Upper lobe of left lung (tissue), 6 donors: ENCODE results near the gene MTMR12. TPM values are rescaled to one million over a fixed set of nuclear protein-coding genes. Genes with fewer than 3 reads are reported as not detected.

Experiments
- ATAC-seq, 2 donors: fragments of 200-7000 bp; cut with Tn5 transposase; one replicate each; pipeline ENCODE4 v1.9.1; 2022; ENCODE audit warnings: mild to moderate bottlenecking in 2 of 2, moderate library complexity in 2 of 2; ENCODE audit not compliant: low FRiP score in 2 of 2
- DNase-seq, 2 donors: peaks; one replicate each; pipeline ENCODE4 v3.0.0-alpha.2; 2019 to 2020
- H3K27ac ChIP-seq, 4 donors: fragments of 200-600 bp; sonication (generic); one replicate each; pipeline ENCODE4 v1.5.1; 2016 to 2019
- H3K27me3 ChIP-seq, 4 donors: fragments of 200-600 bp; sonication (generic); one replicate each; pipeline ENCODE4 v1.5.1; 2017 to 2019
- H3K36me3 ChIP-seq, 4 donors: fragments of 200-600 bp; sonication (generic); one replicate each; pipeline ENCODE4 v1.5.1; 2016 to 2019
- H3K4me1 ChIP-seq, 4 donors: fragments of 200-600 bp; sonication (generic); one replicate each; pipeline ENCODE4 v1.5.1; 2018 to 2019
- H3K4me3 ChIP-seq, 4 donors: fragments of 200-600 bp; sonication (generic); one replicate each; pipeline ENCODE4 v1.5.1; 2017 to 2019; ENCODE audit warnings: mild to moderate bottlenecking in 2 of 4, moderate library complexity in 1 of 4
- H3K9me3 ChIP-seq, 4 donors: fragments of 200-600 bp; sonication (generic); one replicate each; pipeline ENCODE4 v1.5.1; 2018 to 2019
- CTCF ChIP-seq, 6 experiments: fragments of 450-650 bp in 4 of 6; fragments of 200-600 bp in 2 of 6; sonication (generic) in 2 of 6; IDR thresholded peaks; one replicate each; pipeline ENCODE4 v1.5.1; 2016 to 2019; ENCODE audit warnings: antibody characterized with exemption in 6 of 6
- EP300 ChIP-seq, 4 donors: sonication (generic); formaldehyde crosslinking; IDR thresholded peaks; one replicate each; pipeline ENCODE4 v1.5.1; 2017; ENCODE audit warnings: antibody characterized with exemption in 4 of 4, control low read depth in 2 of 4
- POLR2A ChIP-seq, 4 donors: fragments of 450-650 bp; IDR thresholded peaks; one replicate each; pipeline ENCODE4 v1.5.1; 2016 to 2017; ENCODE audit warnings: antibody characterized with exemption in 4 of 4, mild to moderate bottlenecking in 2 of 4
- POLR2AphosphoS5 ChIP-seq, 2 donors: sonication (generic); formaldehyde crosslinking; IDR thresholded peaks; one replicate each; pipeline ENCODE4 v1.5.1; 2017; ENCODE audit warnings: antibody characterized with exemption in 2 of 2
- WGBS, 2 donors: methylation state at CpG; one replicate each; pipeline ENCODE4 v1.1.5; 2017 to 2018; 5-methylcytosine and 5-hydroxymethylcytosine counted together
- total RNA-seq, 6 donors: library from RNA; depleted of rRNA in 4 of 6; stranded (reverse); fragments of >200 nt in 4 of 6; gene quantifications; one replicate each; pipeline versions ENCODE4 v1.1.0 to v1.2.1, GENCODE V29; 2016 to 2021
- donor health status: DM: no; HTN: no; CAD: no; lungs with moderate emphysema.
- donor health status: DM: no; HTN: yes; CAD: no; lungs with severe emphysema.

The MTMR12 gene
- total RNA-seq, 6 donors from 2014 or later = 27.2 to 50.8 (median 35.5) TPM

GRCh38 chr5:32343058-32343672 is 30.4 kb upstream of the MTMR12 start:
- WGBS, 2 donors = 97 to 100% methylated on average over 2 of the region's 2 CpGs
- DNase-seq (no peak), ATAC-seq (no peak)
- no peaks in the 10 kb centered on the region for H3K36me3 ChIP-seq
- no peak overlapping the region for H3K27ac ChIP-seq
- peaks cover 0 to 15% (median 6%) of the 10 kb centered on the region in 4 donors for H3K9me3 ChIP-seq
- no peaks in the 10 kb centered on the region for H3K4me1 ChIP-seq
- H3K4me3 ChIP-seq = no peak overlapping the region
- TF ChIP-seq CTCF (IDR thresholded peaks at IDR 0.05) (no peak), POLR2AphosphoS5 (IDR thresholded peaks at IDR 0.05) (no peak), EP300 (IDR thresholded peaks at IDR 0.05) (no peak), POLR2A (IDR thresholded peaks at IDR 0.05) (no peak)
- no peaks in the 10 kb centered on the region for H3K27me3 ChIP-seq

GRCh38 chr5:32342656-32343055 is 29.9 kb upstream of the MTMR12 start:
- Histone ChIP-seq H3K36me3 (no peaks in the 10 kb centered on the region), H3K27me3 (no peaks in the 10 kb centered on the region), H3K9me3 (peaks cover 0 to 15% (median 6%) of the 10 kb centered on the region in 4 donors), H3K27ac (no peak overlapping the region), H3K4me1 (no peaks in the 10 kb centered on the region), H3K4me3 (no peak overlapping the region)
- ATAC-seq (no peak), DNase-seq (no peak)
- no peak for TF ChIP-seq EP300 (IDR thresholded peaks at IDR 0.05)
- no peak for TF ChIP-seq CTCF (IDR thresholded peaks at IDR 0.05)
- TF ChIP-seq POLR2A (IDR thresholded peaks at IDR 0.05) = no peak
- no peak for TF ChIP-seq POLR2AphosphoS5 (IDR thresholded peaks at IDR 0.05)
- 62 to 64% methylated on average over 4 of the region's 4 CpGs for WGBS, 2 donors

GRCh38 chr5:32339878-32340277 is 27.1 kb upstream of the MTMR12 start:
- Histone ChIP-seq H3K27me3 (no peaks in the 10 kb centered on the region), H3K4me1 (no peaks in the 10 kb centered on the region), H3K36me3 (no peaks in the 10 kb centered on the region), H3K9me3 (peaks cover 0 to 15% (median 6%) of the 10 kb centered on the region in 4 donors), H3K27ac (no peak overlapping the region), H3K4me3 (no peak overlapping the region)
- TF ChIP-seq POLR2AphosphoS5 (IDR thresholded peaks at IDR 0.05) = no peak
- no peak for TF ChIP-seq POLR2A (IDR thresholded peaks at IDR 0.05)
- no peak for TF ChIP-seq EP300 (IDR thresholded peaks at IDR 0.05)
- TF ChIP-seq CTCF (IDR thresholded peaks at IDR 0.05) = no peak
- 70 to 88% methylated on average over 4 of the region's 4 CpGs for WGBS, 2 donors
- DNase-seq (no peak), ATAC-seq (no peak)

GRCh38 chr5:32339198-32339597 is 26.5 kb upstream of the MTMR12 start:
- no peak for ATAC-seq
- no peaks in the 10 kb centered on the region for H3K4me1 ChIP-seq
- H3K27ac ChIP-seq = no peak overlapping the region

More at GRCh38 chr5:32339198-32339597, 26.5 kb upstream of the MTMR12 start:
- WGBS, 2 donors = 76 to 81% methylated on average over 2 of the region's 2 CpGs
- Histone ChIP-seq H3K36me3 (no peaks in the 10 kb centered on the region), H3K27me3 (no peaks in the 10 kb centered on the region), H3K9me3 (peaks cover 0 to 15% (median 6%) of the 10 kb centered on the region in 4 donors), H3K4me3 (no peak overlapping the region)
- DNase-seq = no peak
- TF ChIP-seq POLR2A (IDR thresholded peaks at IDR 0.05) = no peak
- no peak for TF ChIP-seq CTCF (IDR thresholded peaks at IDR 0.05)
- no peak for TF ChIP-seq EP300 (IDR thresholded peaks at IDR 0.05)
- no peak for TF ChIP-seq POLR2AphosphoS5 (IDR thresholded peaks at IDR 0.05)
